Body of pancreas (tissue), 4 donors: ENCODE measurements around the gene SYNE1.

ENCODE experiments used
- POLR2A ChIP-seq, 3 donors: fragments of 450-650 bp; IDR thresholded peaks; one replicate each; pipeline ENCODE4 v1.6.1; 2016; ENCODE audit warnings: antibody characterized with exemption in 3 of 3, mild to moderate bottlenecking in 2 of 3
- TF ChIP-seq, protein P1 (sequence below), 7 experiments: fragments of 450-650 bp in 4 of 7; fragments of 200-600 bp in 3 of 7; sonication (generic) in 3 of 7; IDR thresholded peaks; one replicate each; pipeline ENCODE4 v1.5.1; 2016 to 2019; ENCODE audit warnings: antibody characterized with exemption in 7 of 7

DNA sequence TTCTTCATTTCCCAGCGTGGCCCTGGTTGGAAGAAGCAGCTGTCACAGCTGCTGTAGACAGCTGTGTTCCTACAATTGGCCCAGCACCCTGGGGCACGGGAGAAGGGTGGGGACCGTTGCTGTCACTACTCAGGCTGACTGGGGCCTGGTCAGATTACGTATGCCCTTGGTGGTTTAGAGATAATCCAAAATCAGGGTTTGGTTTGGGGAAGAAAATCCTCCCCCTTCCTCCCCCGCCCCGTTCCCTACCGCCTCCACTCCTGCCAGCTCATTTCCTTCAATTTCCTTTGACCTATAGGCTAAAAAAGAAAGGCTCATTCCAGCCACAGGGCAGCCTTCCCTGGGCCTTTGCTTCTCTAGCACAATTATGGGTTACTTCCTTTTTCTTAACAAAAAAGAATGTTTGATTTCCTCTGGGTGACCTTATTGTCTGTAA is 537.0 kb downstream of the SYNE1 start:
- TF ChIP-seq, protein P1, sequence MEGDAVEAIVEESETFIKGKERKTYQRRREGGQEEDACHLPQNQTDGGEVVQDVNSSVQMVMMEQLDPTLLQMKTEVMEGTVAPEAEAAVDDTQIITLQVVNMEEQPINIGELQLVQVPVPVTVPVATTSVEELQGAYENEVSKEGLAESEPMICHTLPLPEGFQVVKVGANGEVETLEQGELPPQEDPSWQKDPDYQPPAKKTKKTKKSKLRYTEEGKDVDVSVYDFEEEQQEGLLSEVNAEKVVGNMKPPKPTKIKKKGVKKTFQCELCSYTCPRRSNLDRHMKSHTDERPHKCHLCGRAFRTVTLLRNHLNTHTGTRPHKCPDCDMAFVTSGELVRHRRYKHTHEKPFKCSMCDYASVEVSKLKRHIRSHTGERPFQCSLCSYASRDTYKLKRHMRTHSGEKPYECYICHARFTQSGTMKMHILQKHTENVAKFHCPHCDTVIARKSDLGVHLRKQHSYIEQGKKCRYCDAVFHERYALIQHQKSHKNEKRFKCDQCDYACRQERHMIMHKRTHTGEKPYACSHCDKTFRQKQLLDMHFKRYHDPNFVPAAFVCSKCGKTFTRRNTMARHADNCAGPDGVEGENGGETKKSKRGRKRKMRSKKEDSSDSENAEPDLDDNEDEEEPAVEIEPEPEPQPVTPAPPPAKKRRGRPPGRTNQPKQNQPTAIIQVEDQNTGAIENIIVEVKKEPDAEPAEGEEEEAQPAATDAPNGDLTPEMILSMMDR (IDR thresholded peaks at IDR 0.05) = no peak
- no peak for TF ChIP-seq POLR2A (IDR thresholded peaks at IDR 0.05)
